Measurements from ENCODE around the gene WDR35. TPM values are rescaled to one million over a fixed set of nuclear protein-coding genes. Genes with fewer than 3 reads are reported as not detected.

WDR35 gene
- total RNA-seq, 1 experiment from 2014 or later = 15.5 TPM

DNA sequence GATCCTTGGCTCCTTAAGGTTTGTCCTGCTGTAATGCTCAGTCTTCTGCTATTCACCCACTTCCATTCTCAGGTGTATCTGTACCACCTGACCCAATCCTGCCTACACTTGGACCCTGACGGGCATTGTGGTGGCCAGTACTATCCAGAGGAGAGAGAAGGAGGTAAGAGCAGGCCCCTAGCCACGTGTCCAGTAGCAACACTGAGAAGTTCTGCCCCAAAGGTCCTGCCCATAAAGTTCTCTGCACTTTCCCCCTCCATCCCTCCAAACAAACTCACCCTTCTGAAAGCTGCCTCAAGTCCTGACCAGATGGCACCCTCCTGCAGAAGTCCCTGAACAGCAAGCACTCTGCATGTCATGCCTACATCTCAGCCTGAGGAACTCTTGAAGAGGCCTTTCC is 106.4 kb downstream of the WDR35 start (continued):
- TF ChIP-seq IRF2 (CRISPR knock-in tag; IDR thresholded peaks at IDR 0.05; ENCODE audit: borderline replicate concordance, low read depth) (no peak), ELF4 (CRISPR knock-in tag; IDR thresholded peaks at IDR 0.05; ENCODE audit: low read depth) (no peak), NFYB (CRISPR knock-in tag; conservative IDR thresholded peaks at IDR 0.05; ENCODE audit: low read depth) (no peak), GRHL2 (CRISPR knock-in tag; IDR thresholded peaks at IDR 0.05; ENCODE audit: insufficient replicate concordance, severe bottlenecking) (no peak), EMX1 (CRISPR knock-in tag; IDR thresholded peaks at IDR 0.05) (no peak), PRRX2 (CRISPR knock-in tag; IDR thresholded peaks at IDR 0.05) (no peak), ZNF416 (CRISPR knock-in tag; IDR thresholded peaks at IDR 0.05) (no peak)

- Mint-ChIP-seq H3K27me3 (ENCODE audit: low read depth) (peaks cover 2% of the 10 kb centered on the region), H3K9me3 (no peaks in the 10 kb centered on the region), H3K36me3 (no peaks in the 10 kb centered on the region), H3K27ac (no peak overlapping the region), H3K4me1 (no peaks in the 10 kb centered on the region), H3K4me3 (no peak overlapping the region)
- DNase-seq (ENCODE audit: low spot score) (no peak), ATAC-seq (no peak)
- POLR2A ChIA-PET = no interaction called here
- CTCF ChIA-PET = no interaction called here
- TF ChIP-seq, protein P1, sequence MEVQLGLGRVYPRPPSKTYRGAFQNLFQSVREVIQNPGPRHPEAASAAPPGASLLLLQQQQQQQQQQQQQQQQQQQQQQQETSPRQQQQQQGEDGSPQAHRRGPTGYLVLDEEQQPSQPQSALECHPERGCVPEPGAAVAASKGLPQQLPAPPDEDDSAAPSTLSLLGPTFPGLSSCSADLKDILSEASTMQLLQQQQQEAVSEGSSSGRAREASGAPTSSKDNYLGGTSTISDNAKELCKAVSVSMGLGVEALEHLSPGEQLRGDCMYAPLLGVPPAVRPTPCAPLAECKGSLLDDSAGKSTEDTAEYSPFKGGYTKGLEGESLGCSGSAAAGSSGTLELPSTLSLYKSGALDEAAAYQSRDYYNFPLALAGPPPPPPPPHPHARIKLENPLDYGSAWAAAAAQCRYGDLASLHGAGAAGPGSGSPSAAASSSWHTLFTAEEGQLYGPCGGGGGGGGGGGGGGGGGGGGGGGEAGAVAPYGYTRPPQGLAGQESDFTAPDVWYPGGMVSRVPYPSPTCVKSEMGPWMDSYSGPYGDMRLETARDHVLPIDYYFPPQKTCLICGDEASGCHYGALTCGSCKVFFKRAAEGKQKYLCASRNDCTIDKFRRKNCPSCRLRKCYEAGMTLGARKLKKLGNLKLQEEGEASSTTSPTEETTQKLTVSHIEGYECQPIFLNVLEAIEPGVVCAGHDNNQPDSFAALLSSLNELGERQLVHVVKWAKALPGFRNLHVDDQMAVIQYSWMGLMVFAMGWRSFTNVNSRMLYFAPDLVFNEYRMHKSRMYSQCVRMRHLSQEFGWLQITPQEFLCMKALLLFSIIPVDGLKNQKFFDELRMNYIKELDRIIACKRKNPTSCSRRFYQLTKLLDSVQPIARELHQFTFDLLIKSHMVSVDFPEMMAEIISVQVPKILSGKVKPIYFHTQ (CRISPR knock-in tag; IDR thresholded peaks at IDR 0.05) = no peak
- TF ChIP-seq E2F5 (CRISPR knock-in tag; IDR thresholded peaks at IDR 0.05) = no peak
- no peak for TF ChIP-seq USF2 (CRISPR knock-in tag; IDR thresholded peaks at IDR 0.05)
- no peak for TF ChIP-seq GRHL2 (CRISPR knock-in tag; IDR thresholded peaks at IDR 0.05; ENCODE audit: insufficient replicate concordance, severe bottlenecking)
- TF ChIP-seq ZNF317 (CRISPR knock-in tag; IDR thresholded peaks at IDR 0.05; ENCODE audit: borderline replicate concordance, low read depth) = no peak
- no peak for TF ChIP-seq SOX15 (CRISPR knock-in tag; IDR thresholded peaks at IDR 0.05)
- no peak for TF ChIP-seq EMX1 (CRISPR knock-in tag; IDR thresholded peaks at IDR 0.05)
- TF ChIP-seq, protein P2, sequence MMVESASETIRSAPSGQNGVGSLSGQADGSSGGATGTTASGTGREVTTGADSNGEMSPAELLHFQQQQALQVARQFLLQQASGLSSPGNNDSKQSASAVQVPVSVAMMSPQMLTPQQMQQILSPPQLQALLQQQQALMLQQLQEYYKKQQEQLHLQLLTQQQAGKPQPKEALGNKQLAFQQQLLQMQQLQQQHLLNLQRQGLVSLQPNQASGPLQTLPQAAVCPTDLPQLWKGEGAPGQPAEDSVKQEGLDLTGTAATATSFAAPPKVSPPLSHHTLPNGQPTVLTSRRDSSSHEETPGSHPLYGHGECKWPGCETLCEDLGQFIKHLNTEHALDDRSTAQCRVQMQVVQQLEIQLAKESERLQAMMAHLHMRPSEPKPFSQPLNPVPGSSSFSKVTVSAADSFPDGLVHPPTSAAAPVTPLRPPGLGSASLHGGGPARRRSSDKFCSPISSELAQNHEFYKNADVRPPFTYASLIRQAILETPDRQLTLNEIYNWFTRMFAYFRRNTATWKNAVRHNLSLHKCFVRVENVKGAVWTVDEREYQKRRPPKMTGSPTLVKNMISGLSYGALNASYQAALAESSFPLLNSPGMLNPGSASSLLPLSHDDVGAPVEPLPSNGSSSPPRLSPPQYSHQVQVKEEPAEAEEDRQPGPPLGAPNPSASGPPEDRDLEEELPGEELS (CRISPR knock-in tag; IDR thresholded peaks at IDR 0.05) = no peak
- no peak for TF ChIP-seq KAT7 (CRISPR knock-in tag; IDR thresholded peaks at IDR 0.05; ENCODE audit: borderline replicate concordance)
- TF ChIP-seq, protein P3, sequence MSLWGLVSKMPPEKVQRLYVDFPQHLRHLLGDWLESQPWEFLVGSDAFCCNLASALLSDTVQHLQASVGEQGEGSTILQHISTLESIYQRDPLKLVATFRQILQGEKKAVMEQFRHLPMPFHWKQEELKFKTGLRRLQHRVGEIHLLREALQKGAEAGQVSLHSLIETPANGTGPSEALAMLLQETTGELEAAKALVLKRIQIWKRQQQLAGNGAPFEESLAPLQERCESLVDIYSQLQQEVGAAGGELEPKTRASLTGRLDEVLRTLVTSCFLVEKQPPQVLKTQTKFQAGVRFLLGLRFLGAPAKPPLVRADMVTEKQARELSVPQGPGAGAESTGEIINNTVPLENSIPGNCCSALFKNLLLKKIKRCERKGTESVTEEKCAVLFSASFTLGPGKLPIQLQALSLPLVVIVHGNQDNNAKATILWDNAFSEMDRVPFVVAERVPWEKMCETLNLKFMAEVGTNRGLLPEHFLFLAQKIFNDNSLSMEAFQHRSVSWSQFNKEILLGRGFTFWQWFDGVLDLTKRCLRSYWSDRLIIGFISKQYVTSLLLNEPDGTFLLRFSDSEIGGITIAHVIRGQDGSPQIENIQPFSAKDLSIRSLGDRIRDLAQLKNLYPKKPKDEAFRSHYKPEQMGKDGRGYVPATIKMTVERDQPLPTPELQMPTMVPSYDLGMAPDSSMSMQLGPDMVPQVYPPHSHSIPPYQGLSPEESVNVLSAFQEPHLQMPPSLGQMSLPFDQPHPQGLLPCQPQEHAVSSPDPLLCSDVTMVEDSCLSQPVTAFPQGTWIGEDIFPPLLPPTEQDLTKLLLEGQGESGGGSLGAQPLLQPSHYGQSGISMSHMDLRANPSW (CRISPR knock-in tag; conservative IDR thresholded peaks at IDR 0.05; ENCODE audit: low read depth) = no peak
- no peak for TF ChIP-seq ZNF396 (CRISPR knock-in tag; IDR thresholded peaks at IDR 0.05; ENCODE audit: borderline replicate concordance)
- TF ChIP-seq ZNF532 (CRISPR knock-in tag; IDR thresholded peaks at IDR 0.05; ENCODE audit: borderline replicate concordance) = no peak
- no peak for TF ChIP-seq RELA (CRISPR knock-in tag; IDR thresholded peaks at IDR 0.05; ENCODE audit: borderline replicate concordance)
- TF ChIP-seq E2F4 (CRISPR knock-in tag; IDR thresholded peaks at IDR 0.05; ENCODE audit: borderline replicate concordance, low read depth) = no peak
- no peak for TF ChIP-seq ZBTB21 (CRISPR knock-in tag; IDR thresholded peaks at IDR 0.05; ENCODE audit: borderline replicate concordance)
- TF ChIP-seq ATF1 (CRISPR knock-in tag; IDR thresholded peaks at IDR 0.05) = no peak
- no peak for TF ChIP-seq NFE2L1 (CRISPR knock-in tag; IDR thresholded peaks at IDR 0.05)
These were observed 107.6 kb downstream of the WDR35 start for GRCh38 chr2:19882286-19882685.
